CD8-positive, alpha-beta memory T cell (primary cell): Measurements from ENCODE around the gene BANK1. TPM values are rescaled to one million over a fixed set of nuclear protein-coding genes. Genes with fewer than 3 reads are reported as not detected.

Experiments used
- CTCF ChIA-PET: fragments of 350-600 bp; sonication (Branson Sonifier 250); formaldehyde crosslinking; loops from one replicate; lab custom pipeline; 2021; ENCODE audit warnings: antibody characterized with exemption; lab: Charles Lee
- POLR2A ChIA-PET: fragments of 350-600 bp; sonication (Branson Sonifier 250); formaldehyde crosslinking; loops from one replicate; lab custom pipeline; 2021; ENCODE audit warnings: antibody characterized with exemption; lab: Charles Lee
- DNase-seq, 5 donors: peaks; one replicate each; pipeline versions ENCODE4 v3.0.0 to v3.0.0-alpha.2; 2020 to 2022; ENCODE audit warnings: mixed read lengths in 1 of 5
- H3K27ac ChIP-seq: one replicate; pipeline ENCODE4 v1.7.0; 2013; ENCODE audit warnings: low read depth, mild to moderate bottlenecking, low read length, moderate library complexity
- H3K27me3 ChIP-seq: 2 replicates; pipeline ENCODE4 v1.7.0; 2013; ENCODE audit warnings: low read length, mild to moderate bottlenecking; ENCODE audit not compliant: insufficient read depth, poor library complexity, severe bottlenecking
- H3K36me3 ChIP-seq: 2 replicates; pipeline ENCODE4 v1.7.0; 2013; ENCODE audit warnings: mild to moderate bottlenecking, low read length, moderate library complexity; ENCODE audit not compliant: insufficient read depth
- H3K4me1 ChIP-seq: 2 replicates; pipeline ENCODE4 v1.7.0; 2013; ENCODE audit warnings: mild to moderate bottlenecking, low read length, moderate library complexity; ENCODE audit not compliant: insufficient read depth
- H3K4me3 ChIP-seq: 2 replicates; pipeline ENCODE4 v1.7.0; 2013; ENCODE audit warnings: mild to moderate bottlenecking, low read length
- H3K9me3 ChIP-seq: 2 replicates; pipeline ENCODE4 v1.7.0; 2013; ENCODE audit warnings: mild to moderate bottlenecking, low read length
- H3K27ac Mint-ChIP-seq, 8 donors: one replicate each; pipeline ENCODE4 v1.8.0; 2020 to 2021; ENCODE audit warnings: mixed read lengths in 8 of 8, mild to moderate bottlenecking in 6 of 8, inconsistent platforms in 3 of 8, moderate library complexity in 3 of 8
- H3K27me3 Mint-ChIP-seq, 2 donors: one replicate each; pipeline ENCODE4 v1.8.0; 2020 to 2021; ENCODE audit warnings: mixed read lengths in 2 of 2, mild to moderate bottlenecking in 1 of 2, moderate library complexity in 1 of 2
- H3K36me3 Mint-ChIP-seq, 3 donors: one replicate each; pipeline ENCODE4 v1.8.0; 2020 to 2021; ENCODE audit warnings: mixed read lengths in 3 of 3, inconsistent platforms in 1 of 3, mild to moderate bottlenecking in 1 of 3
- H3K4me1 Mint-ChIP-seq, 3 donors: one replicate each; pipeline ENCODE4 v1.8.0; 2020 to 2021; ENCODE audit warnings: mixed read lengths in 3 of 3, inconsistent platforms in 1 of 3, mild to moderate bottlenecking in 1 of 3
- H3K4me3 Mint-ChIP-seq, 7 donors: one replicate each; pipeline ENCODE4 v1.8.0; 2020 to 2021; ENCODE audit warnings: mixed read lengths in 7 of 7, mild to moderate bottlenecking in 6 of 7, moderate library complexity in 4 of 7, inconsistent platforms in 2 of 7
- H3K9me3 Mint-ChIP-seq, 5 donors: one replicate each; pipeline ENCODE4 v1.8.0; 2020 to 2022; ENCODE audit warnings: mixed read lengths in 5 of 5, mild to moderate bottlenecking in 3 of 5, moderate library complexity in 2 of 5, inconsistent platforms in 1 of 5
- polyA plus RNA-seq: library from polyadenylated mRNA; unstranded; fragments of 300-500 nt; fragmentation: Illumina TruSeq; gene quantifications from one replicate; pipeline ENCODE4 v1.2.3, GENCODE V29; 2021
- total RNA-seq, 2 experiments: library from RNA; stranded (reverse); gene quantifications; one replicate each; pipeline ENCODE4 v1.2.3, GENCODE V29; 2021

Gene BANK1
- total and polyA plus RNA-seq, 3 experiments from 2014 or later, result 0.74 TPM; not detected in 2

DNA sequence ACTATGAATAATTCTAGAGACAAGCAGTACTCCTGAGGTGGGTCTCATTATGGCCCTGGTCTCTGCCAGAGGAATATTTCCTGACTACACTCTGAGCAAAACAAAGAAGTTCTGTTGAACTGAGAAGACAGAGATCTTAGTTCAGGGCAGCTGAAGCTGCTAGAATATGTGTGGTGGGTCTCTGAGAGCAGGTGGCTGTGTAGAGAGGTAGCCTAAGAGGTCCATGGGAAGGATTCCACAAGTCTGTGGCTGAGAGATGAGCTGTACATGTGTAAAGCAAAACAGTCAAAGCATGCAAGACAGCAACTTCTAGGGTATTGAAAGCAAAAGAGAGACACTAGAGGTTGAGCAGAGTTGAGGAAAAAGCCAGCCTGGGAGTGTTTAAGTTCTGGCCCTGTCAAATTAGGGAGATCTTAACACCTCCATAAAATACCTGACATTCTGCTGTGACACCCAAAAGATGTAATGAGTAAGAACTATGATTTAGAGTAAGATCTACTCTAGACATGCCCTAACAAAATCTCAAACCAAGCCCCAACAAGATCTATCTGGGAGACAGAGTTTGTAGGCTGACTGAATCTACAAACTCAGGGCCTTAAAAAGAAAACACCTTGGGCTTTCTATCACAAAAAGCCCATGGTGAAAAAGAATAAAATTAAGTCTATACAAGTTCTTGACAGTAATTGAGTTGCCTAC is 274.4 kb downstream of the BANK1 start:
- no peak overlapping the region for H3K27ac Mint-ChIP-seq
- ChIA-PET CTCF (no interaction called here), POLR2A (no interaction called here)
- no peaks in the 10 kb centered on the region for H3K36me3 ChIP-seq
- no peaks in the 10 kb centered on the region for H3K9me3 ChIP-seq
- H3K9me3 Mint-ChIP-seq, result peaks cover 0 to 1% (median 0%) of the 10 kb centered on the region in 5 donors
- no peak for DNase-seq
- H3K27me3 Mint-ChIP-seq, result peaks cover 3 to 7% of the 10 kb centered on the region in 2 donors
- no peaks in the 10 kb centered on the region for H3K27me3 ChIP-seq
- H3K36me3 Mint-ChIP-seq, result no peaks in the 10 kb centered on the region
- H3K4me3 ChIP-seq, result no peak overlapping the region
- no peaks in the 10 kb centered on the region for H3K4me1 Mint-ChIP-seq
- no peaks in the 10 kb centered on the region for H3K4me1 ChIP-seq
- no peak overlapping the region for H3K27ac ChIP-seq
- H3K4me3 Mint-ChIP-seq, result no peak overlapping the region

GRCh38 chr4:102076622-102077021 is 286.1 kb downstream of the BANK1 start:
- H3K27ac Mint-ChIP-seq, result no peak overlapping the region
- Histone ChIP-seq H3K9me3 (no peaks in the 10 kb centered on the region), H3K4me1 (no peaks in the 10 kb centered on the region), H3K27ac (no peak overlapping the region), H3K4me3 (no peak overlapping the region), H3K36me3 (no peaks in the 10 kb centered on the region), H3K27me3 (no peaks in the 10 kb centered on the region)
- ChIA-PET CTCF (no interaction called here), POLR2A (no interaction called here)
- H3K36me3 Mint-ChIP-seq, result no peaks in the 10 kb centered on the region
- peaks cover 0 to 2% of the 10 kb centered on the region in 2 donors for H3K27me3 Mint-ChIP-seq
- no peak overlapping the region for H3K4me3 Mint-ChIP-seq
- no peaks in the 10 kb centered on the region for H3K4me1 Mint-ChIP-seq
- DNase-seq, result no peak
- no peaks in the 10 kb centered on the region for H3K9me3 Mint-ChIP-seq

DNA sequence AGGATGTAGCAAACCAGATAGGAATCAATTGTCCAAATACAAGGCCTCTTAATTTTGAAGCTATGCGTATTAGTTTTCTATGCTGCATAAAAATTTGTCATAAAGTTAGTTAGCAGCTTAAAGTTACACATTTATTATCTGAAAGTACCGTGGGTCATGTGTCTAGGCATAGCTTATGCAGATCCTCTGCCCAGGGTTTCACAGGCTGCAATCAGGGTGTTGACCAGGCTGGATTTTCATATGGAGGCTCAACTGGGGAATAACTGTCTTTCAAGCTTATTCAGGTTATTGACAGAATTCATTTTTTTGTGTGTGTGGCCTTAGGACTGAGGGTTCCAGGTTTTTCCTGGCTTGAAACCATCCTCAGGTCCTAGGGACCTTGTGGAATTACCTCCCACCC is 289.7 kb downstream of the BANK1 start:
- Mint-ChIP-seq H3K9me3 (peaks cover 0 to 6% (median 0%) of the 10 kb centered on the region in 5 donors), H3K4me3 (no peak overlapping the region), H3K27ac (no peak overlapping the region), H3K36me3 (no peaks in the 10 kb centered on the region), H3K4me1 (no peaks in the 10 kb centered on the region), H3K27me3 (no peaks in the 10 kb centered on the region)
- CTCF ChIA-PET, result no interaction called here
- H3K27me3 ChIP-seq, result no peaks in the 10 kb centered on the region
- POLR2A ChIA-PET, result no interaction called here
- DNase-seq, result no peak
- no peak overlapping the region for H3K27ac ChIP-seq
- H3K4me3 ChIP-seq, result no peak overlapping the region
- H3K36me3 ChIP-seq, result no peaks in the 10 kb centered on the region
- no peaks in the 10 kb centered on the region for H3K4me1 ChIP-seq
- no peaks in the 10 kb centered on the region for H3K9me3 ChIP-seq

- peaks cover 0 to 5% (median 0%) of the 10 kb centered on the region in 5 donors for H3K9me3 Mint-ChIP-seq
- H3K4me1 Mint-ChIP-seq, result no peaks in the 10 kb centered on the region
- no peak for DNase-seq
- H3K4me1 ChIP-seq, result no peaks in the 10 kb centered on the region
- H3K9me3 ChIP-seq, result no peaks in the 10 kb centered on the region
- H3K36me3 ChIP-seq, result no peaks in the 10 kb centered on the region
- peaks cover 0 to 6% of the 10 kb centered on the region in 2 donors for H3K27me3 Mint-ChIP-seq
- no peak overlapping the region for H3K4me3 Mint-ChIP-seq
- POLR2A ChIA-PET, result no interaction called here
- H3K4me3 ChIP-seq, result no peak overlapping the region
- CTCF ChIA-PET, result no interaction called here
- H3K27me3 ChIP-seq, result no peaks in the 10 kb centered on the region
- H3K36me3 Mint-ChIP-seq, result no peaks in the 10 kb centered on the region
- no peak overlapping the region for H3K27ac ChIP-seq
- no peak overlapping the region for H3K27ac Mint-ChIP-seq
These were observed 299.5 kb downstream of the BANK1 start for GRCh38 chr4:102089850-102090621.

DNA sequence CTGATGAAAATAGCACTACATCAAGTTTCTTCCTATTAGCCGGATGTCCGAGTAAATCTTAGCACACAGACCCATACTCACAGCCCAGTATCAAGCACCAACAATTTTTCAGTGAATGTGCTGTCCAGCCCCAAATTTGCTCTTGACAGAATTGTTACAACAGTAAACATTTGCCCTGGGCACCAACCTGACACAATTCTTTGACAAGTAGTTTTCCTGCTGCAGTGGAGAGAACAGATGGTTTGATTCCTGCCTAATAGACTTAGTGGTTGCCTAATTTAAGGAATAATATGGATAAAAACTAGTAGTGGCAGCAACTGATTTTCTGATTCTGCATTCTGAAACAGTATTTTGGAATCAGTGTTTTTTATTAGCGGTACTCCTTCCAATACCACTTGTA is 301.1 kb downstream of the BANK1 start:
- Mint-ChIP-seq H3K27me3 (peaks cover 0 to 7% of the 10 kb centered on the region in 2 donors), H3K9me3 (peaks cover 0 to 2% (median 0%) of the 10 kb centered on the region in 5 donors), H3K27ac (no peak overlapping the region), H3K36me3 (no peaks in the 10 kb centered on the region), H3K4me3 (no peak overlapping the region), H3K4me1 (no peaks in the 10 kb centered on the region)
- POLR2A ChIA-PET, result no interaction called here
- CTCF ChIA-PET, result no interaction called here
- no peak for DNase-seq
- no peaks in the 10 kb centered on the region for H3K4me1 ChIP-seq
- H3K9me3 ChIP-seq, result no peaks in the 10 kb centered on the region
- no peak overlapping the region for H3K27ac ChIP-seq
- no peak overlapping the region for H3K4me3 ChIP-seq
- no peaks in the 10 kb centered on the region for H3K36me3 ChIP-seq
- no peaks in the 10 kb centered on the region for H3K27me3 ChIP-seq

DNA sequence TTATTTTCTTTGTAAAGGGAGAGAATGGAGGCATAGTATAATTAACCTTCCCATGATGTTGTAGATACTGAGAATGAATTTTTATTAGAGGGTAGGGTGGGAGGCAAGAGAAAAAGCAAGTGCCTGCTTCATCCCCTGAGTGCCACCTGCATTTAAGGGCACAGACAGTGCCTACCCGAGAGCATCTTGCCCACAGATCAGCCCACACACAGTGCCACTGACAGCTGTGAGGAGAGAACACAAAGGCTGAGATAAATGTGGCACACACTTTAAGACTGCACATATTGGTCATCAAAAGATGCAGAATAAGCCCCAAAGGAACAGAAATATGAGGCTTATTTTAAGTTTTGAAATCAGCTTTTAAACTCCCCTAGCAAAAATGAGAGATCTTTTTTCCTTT is 304.0 kb downstream of the BANK1 start:
- CTCF ChIA-PET, result no interaction called here
- H3K4me3 Mint-ChIP-seq, result no peak overlapping the region
- no peaks in the 10 kb centered on the region for H3K9me3 Mint-ChIP-seq
- no peaks in the 10 kb centered on the region for H3K36me3 ChIP-seq
- H3K27ac Mint-ChIP-seq, result no peak overlapping the region
- no peaks in the 10 kb centered on the region for H3K36me3 Mint-ChIP-seq
- H3K4me1 ChIP-seq, result no peaks in the 10 kb centered on the region
- peaks cover 0 to 6% of the 10 kb centered on the region in 2 donors for H3K27me3 Mint-ChIP-seq
- no peaks in the 10 kb centered on the region for H3K9me3 ChIP-seq
- H3K4me3 ChIP-seq, result no peak overlapping the region
- no peak for DNase-seq
- no peak overlapping the region for H3K27ac ChIP-seq
- POLR2A ChIA-PET, result no interaction called here
- no peaks in the 10 kb centered on the region for H3K27me3 ChIP-seq
- no peaks in the 10 kb centered on the region for H3K4me1 Mint-ChIP-seq

- Mint-ChIP-seq H3K9me3 (peaks cover 12 to 33% (median 30%) of the 10 kb centered on the region in 5 donors), H3K36me3 (peaks cover 0 to 2% (median 0%) of the 10 kb centered on the region in 3 donors), H3K27ac (no peak overlapping the region), H3K4me3 (no peak overlapping the region), H3K27me3 (no peaks in the 10 kb centered on the region), H3K4me1 (no peaks in the 10 kb centered on the region)
- no peak for DNase-seq
- no peaks in the 10 kb centered on the region for H3K4me1 ChIP-seq
- POLR2A ChIA-PET, result no interaction called here
- no peaks in the 10 kb centered on the region for H3K9me3 ChIP-seq
- no peak overlapping the region for H3K27ac ChIP-seq
- CTCF ChIA-PET, result no interaction called here
- H3K36me3 ChIP-seq, result no peaks in the 10 kb centered on the region
- no peaks in the 10 kb centered on the region for H3K27me3 ChIP-seq
- no peak overlapping the region for H3K4me3 ChIP-seq
These were observed 312.8 kb downstream of the BANK1 start for GRCh38 chr4:102103368-102103767.

DNA sequence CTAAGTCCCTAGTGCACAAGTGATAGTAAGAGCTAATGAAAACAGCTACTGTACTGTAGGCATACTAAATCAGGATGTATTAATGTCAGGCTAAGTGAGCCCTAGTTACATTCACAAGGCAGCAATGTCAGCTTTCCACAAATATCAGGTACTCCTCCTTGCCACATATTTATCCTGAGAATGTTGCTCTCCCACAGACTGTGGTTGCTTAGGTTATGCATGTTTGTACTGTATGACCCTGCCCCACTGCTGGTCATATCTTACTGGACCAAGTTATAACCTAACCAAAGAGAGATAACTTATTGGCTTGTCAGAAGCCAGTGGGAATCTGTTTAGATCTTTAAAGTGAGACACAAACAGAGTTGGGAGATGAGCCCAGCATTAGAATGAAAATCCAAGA is 313.7 kb downstream of the BANK1 start:
- Mint-ChIP-seq H3K36me3 (peaks cover 0 to 2% (median 0%) of the 10 kb centered on the region in 3 donors), H3K4me1 (no peaks in the 10 kb centered on the region), H3K9me3 (peaks cover 12 to 36% (median 34%) of the 10 kb centered on the region in 5 donors), H3K4me3 (no peak overlapping the region), H3K27me3 (no peaks in the 10 kb centered on the region), H3K27ac (no peak overlapping the region)
- ChIA-PET POLR2A (no interaction called here), CTCF (no interaction called here)
- H3K4me3 ChIP-seq, result no peak overlapping the region
- DNase-seq, result no peak
- H3K9me3 ChIP-seq, result no peaks in the 10 kb centered on the region
- H3K4me1 ChIP-seq, result no peaks in the 10 kb centered on the region
- H3K27me3 ChIP-seq, result no peaks in the 10 kb centered on the region
- no peak overlapping the region for H3K27ac ChIP-seq
- H3K36me3 ChIP-seq, result no peaks in the 10 kb centered on the region
